GM21619 (cell line): ENCODE measurements around the gene MRPL43.
"Not testable (repeated sequence)": the region's sequence is repeated elsewhere in the genome, so short reads cannot be mapped to it uniquely, and the experiment has no call there.

ENCODE experiments used
- ATAC-seq: cut with Tn5 transposase; IDR thresholded peaks from one replicate; pipeline ENCODE4 v1.9.1; 2021; ENCODE audit not compliant: unreplicated experiment

MRPL43 gene

DNA sequence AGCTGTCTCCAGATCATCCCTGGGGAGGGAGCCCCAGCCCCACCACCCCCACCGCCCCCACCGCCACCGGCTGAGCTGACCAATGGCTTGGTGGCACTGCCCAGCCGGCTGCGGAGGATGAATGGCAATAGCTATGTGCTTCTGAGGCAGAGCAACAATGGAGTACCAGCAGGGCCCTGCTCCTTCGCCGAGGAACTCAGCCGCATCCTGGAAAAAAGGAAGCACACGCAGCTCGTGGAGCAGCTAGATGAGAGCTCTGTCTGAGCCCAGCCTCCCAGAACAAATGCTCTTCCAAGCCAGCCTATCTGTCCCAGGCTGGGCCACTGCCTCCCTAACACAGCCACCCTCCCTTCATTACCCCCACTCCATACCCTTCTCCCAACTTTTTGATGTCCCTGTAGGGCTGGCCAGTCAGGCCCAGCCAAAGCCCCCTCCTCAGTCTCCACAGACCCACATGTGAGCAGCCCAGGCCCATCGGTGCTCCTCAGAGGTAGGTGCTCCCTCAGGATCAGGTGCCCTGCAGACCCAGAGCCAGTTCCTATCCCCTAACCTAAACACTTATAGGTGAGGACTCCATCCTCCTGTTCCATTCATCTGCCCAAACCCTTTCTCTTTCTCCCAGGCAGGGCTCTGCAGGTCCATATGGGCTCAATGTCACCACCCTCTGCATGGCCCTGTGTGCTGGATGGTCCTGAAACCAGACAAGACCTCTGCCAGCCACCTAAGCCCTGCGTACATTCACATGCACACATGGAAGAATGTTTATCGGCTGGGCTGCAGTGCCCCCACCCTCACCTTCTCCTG lies 3.2 kb downstream of the MRPL43 start:
- no peak for ATAC-seq

DNA sequence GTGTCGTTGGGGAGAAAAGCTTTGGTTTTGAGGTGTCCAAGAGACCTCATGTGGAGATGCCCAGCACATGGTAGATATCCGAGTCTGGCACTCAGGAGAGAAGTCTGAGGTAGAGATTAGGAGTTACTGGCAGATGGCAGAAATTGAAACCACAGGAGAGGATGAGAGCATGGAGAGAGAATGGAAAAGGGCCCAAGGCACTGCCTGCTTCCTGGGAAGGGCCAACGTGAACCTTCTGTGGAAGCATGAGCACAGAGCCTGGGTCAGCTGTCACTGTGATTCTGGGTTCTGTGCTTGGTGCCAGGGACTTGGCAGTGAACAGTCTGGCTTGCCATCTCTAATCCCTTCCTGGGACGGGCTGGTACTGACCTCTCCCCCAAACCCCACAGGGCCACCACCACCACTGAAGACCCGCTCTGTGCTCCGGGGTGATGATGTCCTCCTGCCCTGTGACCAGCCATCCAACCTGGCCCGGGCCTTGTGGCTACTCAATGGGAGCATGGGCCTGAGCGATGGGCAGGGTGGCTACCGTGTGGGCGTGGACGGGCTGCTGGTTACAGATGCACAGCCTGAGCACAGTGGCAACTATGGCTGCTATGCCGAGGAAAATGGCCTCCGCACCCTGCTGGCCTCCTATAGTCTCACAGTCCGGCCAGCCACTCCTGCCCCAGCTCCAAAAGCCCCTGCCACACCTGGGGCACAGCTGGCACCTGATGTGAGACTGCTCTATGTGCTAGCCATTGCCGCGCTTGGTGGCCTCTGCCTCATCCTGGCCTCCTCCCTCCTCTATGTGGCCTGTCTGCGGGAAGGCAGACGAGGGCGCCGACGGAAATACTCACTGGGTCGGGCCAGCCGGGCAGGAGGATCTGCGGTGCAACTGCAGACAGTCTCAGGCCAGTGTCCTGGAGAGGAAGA lies 4.1 kb downstream of the MRPL43 start:
- no peak for ATAC-seq

DNA sequence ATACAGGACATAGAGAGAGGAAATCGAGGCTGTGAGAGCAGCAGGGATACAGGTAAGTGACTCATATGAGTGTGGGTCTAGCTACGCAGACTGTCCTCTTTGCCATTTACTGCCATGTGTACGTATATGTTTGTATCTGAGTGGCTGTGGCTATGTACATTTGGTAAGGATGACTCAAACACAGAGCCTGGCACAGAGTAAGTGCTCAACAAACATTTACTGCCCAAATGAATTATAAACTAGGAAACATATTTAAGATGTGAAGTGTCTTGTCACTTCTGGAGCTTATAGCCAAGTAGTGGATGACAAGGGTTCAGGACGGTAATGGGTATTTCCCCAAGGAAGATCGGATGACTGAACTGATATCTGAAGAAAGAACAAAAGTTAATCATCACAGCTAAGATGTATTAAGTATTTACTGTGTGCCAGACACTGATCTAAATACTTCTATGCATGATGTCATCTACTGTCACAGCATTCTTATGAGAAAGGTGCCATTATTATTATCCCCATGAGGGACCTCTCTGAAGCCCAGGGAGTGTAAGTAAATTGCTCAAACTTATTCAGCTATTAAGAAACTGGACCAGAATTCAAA lies 6.0 kb downstream of the MRPL43 start:
- no peak for ATAC-seq

DNA sequence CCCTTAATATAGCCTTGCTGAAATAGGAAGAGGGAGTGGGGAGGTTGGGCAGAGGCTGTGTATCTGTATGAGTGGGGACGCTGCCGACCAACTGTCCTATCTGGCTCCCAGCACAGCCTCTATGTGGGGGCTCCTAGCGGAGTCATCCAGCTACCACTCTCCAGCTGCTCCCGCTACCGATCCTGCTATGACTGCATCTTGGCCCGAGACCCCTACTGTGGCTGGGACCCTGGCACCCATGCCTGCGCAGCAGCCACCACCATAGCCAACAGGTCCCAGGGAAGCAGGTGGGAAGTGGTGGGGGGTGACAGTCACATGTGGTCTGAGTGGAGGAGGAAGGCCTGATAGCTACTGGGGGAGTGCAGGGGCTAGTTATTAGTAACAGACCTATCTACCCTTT lies 6.6 kb downstream of the MRPL43 start:
- no peak for ATAC-seq

DNA sequence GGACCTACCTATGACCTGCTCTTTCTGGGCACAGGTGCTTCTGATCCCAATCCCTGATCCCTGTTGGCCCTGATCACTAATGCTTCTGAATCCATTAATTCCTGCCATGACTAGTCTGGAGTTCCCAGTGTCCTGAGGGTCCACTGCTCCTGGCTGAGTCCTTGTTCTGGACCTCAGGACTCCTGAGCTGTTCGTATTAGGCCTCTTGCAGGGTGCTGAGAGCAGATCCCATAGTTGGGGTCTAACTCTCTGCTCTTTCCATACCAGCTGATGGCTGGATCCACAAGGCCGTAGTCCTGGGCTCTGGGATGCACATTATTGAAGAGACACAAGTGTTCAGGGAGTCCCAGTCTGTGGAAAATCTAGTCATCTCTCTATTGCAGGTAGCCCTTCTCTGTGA lies 7.0 kb downstream of the MRPL43 start:
- ATAC-seq, result no peak

DNA sequence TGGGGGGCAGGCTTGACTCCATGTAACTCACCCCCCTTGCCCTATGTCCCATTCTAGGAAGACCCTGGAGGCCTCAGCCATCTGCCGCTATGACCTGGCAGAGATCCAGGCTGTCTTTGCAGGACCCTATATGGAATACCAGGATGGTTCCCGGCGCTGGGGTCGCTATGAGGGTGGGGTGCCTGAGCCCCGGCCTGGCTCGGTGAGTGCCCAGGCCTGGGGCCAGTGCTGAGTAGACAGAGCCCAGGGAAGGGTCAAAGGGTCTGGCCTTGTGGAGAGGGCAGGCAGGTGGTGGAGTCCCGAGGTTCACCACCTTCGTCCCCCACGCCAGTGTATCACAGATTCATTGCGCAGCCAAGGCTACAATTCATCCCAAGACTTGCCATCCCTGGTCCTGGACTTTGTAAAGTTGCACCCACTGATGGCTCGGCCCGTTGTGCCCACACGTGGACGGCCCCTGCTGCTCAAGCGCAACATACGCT lies 7.5 kb downstream of the MRPL43 start:
- no peak for ATAC-seq

DNA sequence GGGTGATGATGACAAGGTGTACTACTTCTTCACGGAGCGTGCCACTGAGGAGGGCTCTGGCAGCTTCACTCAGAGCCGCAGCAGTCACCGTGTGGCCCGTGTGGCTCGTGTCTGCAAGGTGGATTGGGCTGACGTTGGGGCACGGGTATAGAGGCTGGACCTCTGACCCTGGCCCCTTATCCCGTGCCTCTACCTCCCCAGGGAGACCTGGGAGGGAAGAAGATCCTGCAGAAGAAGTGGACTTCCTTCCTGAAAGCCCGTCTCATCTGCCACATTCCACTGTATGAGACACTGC lies 8.4 kb downstream of the MRPL43 start:
- ATAC-seq, result no peak

DNA sequence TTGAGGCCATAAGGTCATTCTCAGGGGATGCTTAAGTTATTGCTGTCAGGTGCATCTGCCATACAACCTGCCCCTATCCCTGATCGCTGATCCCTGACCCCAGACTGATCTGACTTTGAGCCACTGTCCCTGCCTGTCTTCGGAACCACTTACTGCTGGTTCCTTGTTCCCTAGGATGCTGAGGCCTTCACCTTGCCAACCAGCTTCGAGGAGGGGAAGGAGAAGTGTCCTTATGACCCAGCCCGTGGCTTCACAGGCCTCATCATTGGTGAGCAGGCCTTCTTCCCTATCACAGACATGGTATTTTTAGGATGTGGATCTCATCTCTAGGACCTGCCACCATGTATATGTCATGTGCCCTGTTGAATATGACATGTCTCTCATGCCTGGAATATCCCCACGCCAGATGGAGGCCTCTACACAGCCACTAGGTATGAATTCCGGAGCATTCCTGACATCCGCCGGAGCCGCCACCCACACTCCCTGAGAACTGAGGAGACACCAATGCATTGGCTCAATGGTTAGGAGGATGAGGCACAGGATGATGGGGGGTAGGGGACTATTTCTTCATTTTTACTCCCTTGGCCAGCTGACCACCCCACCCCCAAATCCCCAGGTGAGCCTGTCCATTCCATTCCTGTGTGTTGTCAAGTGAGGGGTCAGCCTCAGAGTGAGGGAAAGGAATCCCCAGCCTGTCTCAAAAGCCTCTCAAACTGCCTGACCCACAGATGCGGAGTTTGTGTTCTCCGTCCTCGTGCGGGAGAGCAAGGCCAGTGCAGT lies 9.0 kb downstream of the MRPL43 start:
- ATAC-seq, result no peak

DNA sequence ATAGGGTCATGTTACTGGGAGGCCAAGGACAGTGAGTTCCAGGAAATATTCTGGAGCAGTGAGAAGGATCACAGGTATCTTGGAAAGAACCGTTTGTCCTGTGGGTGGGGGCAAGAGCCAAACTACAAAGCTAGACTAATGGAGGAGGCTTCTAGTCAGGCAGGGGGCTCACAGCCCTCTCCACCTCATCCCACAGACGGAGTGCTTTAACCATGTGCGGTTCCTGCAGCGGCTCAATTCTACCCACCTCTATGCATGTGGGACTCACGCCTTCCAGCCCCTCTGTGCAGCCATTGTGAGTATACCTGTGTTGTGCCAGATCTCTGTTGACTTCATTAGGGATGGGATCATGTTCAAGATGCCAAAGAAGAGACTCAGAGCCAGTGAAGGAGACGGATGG lies 9.9 kb downstream of the MRPL43 start:
- ATAC-seq, result no peak

DNA sequence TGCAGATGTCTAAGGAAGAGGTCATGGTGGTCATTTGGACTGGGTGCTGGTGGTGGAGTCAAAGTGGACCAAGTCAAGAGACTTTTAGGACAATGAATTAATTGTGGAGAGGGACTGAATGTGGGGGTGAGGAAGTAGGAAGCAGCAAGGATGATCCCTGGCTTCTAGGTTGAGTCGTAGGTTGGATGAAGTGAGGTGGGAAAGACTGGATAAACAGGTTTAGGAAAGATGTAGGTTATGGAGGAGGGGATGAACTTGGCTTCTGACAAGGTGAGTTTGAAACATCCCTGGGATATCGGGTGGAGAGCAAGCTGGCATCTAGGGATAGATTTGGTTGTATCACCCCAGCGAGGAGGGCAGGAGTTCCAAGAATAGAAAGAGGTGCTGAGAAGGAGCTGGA lies 10.4 kb downstream of the MRPL43 start:
- no peak for ATAC-seq

DNA sequence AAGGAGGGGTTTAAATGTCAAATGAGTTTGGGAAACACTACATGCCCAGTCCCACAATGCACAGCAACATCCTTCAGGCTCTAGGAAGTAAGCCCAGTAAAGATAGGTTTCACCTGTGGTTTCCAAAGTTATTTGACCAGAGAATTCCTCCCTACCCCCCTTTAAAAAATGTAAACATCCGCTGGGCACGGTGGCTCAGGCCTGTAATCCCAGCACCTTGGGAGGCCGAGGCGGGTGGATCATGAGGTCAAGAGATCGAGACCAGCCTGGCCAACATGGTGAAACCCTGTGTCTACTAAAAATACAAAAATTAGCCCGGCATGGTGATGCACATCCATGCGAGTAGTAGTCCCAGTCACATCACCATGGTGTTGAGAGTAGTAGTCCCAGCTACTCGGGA lies 11.9 kb downstream of the MRPL43 start:
- ATAC-seq, result not testable (repeated sequence)

DNA sequence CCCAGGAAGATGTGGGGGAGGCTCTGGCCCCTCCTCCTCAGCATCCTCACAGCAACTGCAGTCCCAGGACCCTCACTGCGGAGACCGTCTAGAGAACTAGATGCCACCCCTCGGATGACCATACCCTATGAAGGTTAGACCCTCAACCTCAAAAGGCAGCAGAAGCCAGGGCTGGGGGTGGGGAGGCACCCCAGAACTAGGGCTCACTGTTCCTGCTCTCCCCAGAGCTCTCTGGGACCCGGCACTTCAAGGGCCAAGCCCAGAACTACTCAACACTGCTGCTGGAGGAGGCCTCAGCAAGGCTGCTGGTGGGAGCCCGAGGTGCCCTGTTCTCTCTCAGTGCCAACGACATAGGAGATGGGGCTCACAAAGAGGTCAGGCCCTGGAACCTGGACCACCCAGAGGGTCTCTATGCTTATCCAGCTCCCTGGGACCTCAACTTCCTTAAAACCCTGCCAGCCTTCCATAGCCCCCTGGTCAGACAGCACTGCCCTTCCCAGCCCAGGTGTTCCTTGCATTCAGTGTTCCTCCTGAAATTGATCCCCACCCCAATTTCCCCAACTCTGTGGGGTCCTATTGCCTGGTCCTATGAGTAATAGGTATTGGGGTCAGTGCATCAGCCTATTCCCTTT lies 14.3 kb downstream of the MRPL43 start:
- no peak for ATAC-seq

DNA sequence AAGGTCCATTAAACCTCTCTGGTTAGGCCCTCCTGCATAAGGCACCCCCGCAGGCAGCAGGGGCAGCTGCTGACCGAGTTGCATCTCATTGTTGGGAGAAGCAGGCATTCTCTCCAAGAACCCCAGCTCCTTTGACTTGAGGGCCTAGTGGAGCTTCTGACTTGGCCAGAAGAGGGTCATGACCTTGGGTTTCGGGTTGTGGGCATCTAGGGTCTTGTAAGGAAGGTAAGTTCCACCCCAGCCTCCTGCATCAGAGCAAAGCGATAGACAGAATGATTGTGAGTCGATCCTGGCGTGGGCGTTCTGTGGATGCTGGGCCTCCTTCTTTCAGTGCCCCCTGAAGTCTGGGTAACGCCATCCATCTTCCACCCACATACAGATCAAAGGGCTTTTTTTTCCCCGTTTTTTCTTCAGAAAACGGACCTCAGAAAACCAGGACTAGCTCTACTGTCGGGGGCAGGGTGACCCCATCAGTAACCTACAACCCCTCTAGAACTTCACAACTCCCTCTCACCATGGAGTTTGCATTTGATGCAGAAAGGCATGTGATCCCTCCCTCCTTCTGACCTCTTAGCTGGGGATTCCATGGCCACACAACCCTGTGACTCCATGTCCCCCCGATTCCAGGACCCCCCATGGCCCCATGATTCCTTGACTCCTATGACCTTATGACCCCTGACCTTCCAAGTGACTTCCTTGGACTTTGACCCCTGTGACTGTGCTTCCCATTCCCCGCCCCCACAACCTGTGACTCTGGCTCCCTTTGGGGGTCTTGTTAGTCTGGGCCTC lies 15.0 kb downstream of the MRPL43 start:
- no peak for ATAC-seq

DNA sequence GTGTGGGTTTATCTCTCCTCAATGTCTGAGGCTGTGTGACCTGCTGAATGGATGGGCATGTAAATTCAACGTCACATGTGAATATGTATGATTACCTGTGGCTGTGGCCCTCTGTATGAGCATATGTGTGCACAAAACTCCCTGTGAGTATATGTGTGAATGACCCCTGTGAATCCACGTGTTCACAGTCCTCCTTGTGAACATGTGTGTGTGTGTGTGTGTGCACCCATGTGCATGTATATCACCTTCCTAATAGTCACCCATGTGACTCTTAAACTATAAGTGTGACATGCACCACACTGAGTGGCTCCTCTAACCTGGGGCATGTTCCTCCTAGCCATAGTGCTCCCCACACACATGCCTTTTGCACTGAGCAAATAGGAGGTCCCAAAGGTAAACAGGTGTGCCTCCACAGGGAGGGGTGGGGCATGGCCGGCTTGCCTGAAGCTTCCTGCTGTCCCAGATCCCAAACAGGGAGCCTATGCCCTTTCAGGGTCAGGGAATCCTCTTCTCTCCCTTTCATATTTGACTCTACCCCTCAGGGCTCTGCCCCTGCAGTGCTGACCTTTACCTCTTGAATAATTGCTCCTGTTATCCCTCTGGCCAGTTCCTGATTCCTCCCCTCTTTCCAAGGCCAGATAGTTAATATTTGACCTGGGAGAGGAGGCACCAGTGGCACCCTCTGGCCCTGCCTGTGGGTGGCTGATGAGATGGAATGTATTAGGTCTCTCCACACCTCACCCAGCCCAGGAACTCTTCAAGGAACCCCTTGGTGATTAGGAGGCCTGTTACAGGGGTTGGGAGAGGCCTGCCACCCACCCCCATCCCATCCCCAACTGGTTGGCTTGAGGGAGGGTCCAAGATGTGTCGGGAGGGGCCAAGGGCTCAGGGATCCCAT lies 16.1 kb downstream of the MRPL43 start:
- ATAC-seq, result no peak

DNA sequence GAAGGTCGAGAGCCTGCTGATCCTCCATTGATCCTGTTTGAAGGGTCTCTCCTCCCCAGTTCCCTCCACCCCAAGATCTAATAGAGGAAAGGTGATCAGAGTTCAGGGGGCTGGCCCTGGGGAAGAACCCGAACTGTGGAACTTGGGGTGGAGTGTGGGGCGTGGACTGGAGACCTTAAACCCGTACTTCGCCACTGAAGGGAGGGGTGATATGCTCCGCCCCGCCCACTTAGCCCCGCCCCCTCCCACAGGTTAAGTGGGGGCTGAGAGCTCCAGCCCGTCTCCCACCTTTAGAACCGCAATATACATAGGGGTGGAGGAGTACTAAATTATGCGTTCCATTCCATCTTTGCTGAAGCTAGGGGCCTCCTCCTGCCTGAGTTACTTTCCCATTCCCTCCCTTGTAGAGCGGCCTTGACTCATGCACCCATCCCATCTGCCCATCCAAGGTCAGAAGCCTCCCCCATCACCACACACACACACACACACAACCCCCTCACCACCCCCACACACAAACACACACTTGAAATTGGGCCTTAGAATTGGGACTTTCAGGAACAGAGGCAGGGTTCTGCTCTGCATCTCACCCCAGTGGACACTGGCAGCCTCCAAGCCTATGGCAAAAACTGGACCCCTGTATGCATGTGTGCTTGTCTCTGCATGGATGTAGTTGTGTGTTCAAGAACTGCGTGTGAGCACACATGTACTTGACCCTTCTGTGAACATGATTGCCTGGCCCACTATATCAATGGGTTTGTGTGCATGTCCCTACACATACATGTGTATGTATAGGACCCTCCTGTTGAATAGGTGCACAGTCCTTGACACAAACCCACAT lies 17.0 kb downstream of the MRPL43 start:
- ATAC-seq, result no peak

DNA sequence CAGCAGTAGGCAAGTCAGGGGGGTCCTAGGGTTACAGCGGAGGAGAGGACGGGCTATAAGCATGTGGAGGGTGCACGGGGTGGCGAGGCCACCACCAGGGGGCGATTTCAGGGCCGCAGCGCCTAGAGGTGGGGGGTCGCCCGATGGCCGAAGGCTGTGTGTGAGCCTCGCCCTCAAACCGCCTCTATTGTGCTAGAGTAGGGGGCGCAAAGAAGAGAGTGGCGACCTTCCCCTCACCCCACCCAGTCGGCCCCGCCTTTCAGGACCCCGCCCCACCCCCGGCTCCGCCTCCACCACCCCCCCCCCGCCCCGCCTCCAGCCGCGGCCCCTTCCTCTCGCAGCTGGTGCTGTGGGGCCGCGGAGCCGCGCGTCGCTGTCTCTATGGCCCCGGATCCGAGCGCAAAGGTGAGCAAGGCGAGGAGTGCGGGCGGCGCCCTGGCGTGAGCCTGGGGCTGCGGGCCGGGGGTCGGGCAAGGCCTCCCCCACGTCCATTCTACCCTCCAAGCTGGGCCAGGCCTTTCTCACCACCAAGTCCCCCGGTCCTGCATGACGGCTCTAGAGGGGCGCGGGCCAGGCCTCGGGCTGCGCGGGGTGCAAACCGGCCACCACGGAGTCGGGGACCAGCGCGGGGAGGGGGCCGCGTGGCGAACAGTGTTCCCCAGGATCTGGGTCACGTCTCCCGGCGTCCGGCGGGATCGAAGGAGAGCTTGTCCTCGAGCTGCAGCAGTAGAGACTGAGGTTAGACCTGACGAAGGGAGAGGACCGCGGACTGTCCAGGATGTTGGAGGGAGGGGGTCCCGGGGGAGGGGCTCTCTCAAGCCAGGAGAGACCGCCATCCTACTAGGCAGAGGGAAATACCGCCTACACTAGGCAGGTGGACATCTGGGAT lies 17.9 kb downstream of the MRPL43 start, which contains the start of gene SEMA4G:
SEMA4G (plus strand) TSS at position 318 of the 889 bp plus-strand sequence. CDS start 3,409 bp downstream, outside the sequence.
- ATAC-seq, result peak; percentile 57

DNA sequence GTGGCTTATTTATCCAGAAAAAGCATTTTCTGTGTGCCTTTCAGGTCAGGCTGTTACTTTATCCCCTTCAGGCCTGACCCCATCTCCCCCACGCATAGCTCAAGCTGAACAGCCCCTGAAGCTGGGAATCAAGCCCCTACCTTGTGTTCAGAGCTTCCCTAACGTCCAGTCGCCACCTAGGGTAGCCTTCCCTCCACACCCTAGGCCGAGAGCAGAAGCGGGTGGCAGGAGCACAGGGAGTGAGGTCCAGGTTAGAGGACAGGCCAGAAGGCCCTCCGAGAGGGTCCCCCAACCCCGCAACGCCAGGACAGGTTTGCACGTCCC lies 18.5 kb downstream of the MRPL43 start:
- no peak for ATAC-seq
